Measurements from ENCODE around the gene FAM240A. TPM values are rescaled to one million over a fixed set of nuclear protein-coding genes. Genes with fewer than 3 reads are reported as not detected.
"Not testable (repeated sequence)": the region's sequence is repeated elsewhere in the genome, so short reads cannot be mapped to it uniquely, and the experiment has no call there.

FAM240A gene
- total and polyA plus RNA-seq, 7 donors: 0.01 to 0.96 (median 0.09) TPM; not detected in 3

DNA sequence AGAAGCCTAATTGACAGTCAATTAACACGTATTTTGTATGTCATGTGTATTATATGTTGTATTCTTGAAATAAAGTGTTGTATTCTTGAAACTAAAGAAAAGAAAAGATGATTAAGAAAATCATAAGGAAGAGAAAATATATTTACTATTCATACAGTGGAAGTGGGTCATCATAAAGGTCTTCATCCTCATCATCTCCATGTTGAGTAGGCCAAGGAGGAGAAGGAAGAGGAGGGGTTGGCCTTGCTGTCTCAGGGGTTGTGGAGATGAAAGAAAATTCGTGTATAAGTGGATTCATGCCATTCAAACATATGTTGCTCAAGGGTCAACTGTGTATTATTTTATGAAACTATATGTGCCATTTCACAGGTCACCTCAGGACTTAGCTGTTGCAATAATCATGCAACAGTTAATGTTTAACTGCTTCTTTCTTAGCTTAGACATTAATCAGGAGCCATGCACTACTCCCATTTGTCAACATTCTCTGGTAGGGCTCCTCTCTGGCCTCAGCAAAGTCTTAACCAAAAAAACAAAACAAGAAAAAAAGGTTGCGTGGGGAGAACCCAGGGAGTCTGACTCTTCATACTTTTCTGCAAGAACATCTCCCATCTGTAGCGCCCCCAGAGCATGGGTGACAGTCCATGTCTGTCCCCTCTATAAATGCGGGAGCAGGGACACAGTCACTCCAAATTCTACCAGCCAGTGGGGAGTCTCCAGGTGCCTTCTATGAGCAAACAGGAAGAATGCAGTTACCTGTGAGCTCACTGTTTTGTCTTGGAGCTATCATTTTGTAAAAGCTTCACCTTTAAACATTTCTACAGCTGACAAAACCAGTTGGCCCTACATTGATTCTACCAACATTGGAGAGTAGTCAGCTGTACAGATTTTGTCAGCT, 26.3 kb upstream of the FAM240A start:
- intact Hi-C loops (cut with DNase I): no loop called here
- no peak overlapping the region for H3K27ac ChIP-seq
- no peaks in the 10 kb centered on the region for H3K9me3 ChIP-seq
- no peak for ATAC-seq
- TF ChIP-seq, protein P1, sequence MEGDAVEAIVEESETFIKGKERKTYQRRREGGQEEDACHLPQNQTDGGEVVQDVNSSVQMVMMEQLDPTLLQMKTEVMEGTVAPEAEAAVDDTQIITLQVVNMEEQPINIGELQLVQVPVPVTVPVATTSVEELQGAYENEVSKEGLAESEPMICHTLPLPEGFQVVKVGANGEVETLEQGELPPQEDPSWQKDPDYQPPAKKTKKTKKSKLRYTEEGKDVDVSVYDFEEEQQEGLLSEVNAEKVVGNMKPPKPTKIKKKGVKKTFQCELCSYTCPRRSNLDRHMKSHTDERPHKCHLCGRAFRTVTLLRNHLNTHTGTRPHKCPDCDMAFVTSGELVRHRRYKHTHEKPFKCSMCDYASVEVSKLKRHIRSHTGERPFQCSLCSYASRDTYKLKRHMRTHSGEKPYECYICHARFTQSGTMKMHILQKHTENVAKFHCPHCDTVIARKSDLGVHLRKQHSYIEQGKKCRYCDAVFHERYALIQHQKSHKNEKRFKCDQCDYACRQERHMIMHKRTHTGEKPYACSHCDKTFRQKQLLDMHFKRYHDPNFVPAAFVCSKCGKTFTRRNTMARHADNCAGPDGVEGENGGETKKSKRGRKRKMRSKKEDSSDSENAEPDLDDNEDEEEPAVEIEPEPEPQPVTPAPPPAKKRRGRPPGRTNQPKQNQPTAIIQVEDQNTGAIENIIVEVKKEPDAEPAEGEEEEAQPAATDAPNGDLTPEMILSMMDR (IDR thresholded peaks at IDR 0.05): no peak
- no peak for DNase-seq
- no peak overlapping the region for H3K4me3 ChIP-seq
- WGBS, 3 donors: 91 to 95% (median 92%) methylated on average over 5 of the region's 5 CpGs
- no peaks in the 10 kb centered on the region for H3K4me1 ChIP-seq
- no peaks in the 10 kb centered on the region for H3K27me3 ChIP-seq (ENCODE audit: insufficient read depth in 3 of 3, low read length in 2 of 3)
- no peaks in the 10 kb centered on the region for H3K36me3 ChIP-seq (ENCODE audit: insufficient read depth in 1 of 2, low read depth in 1 of 2)

DNA sequence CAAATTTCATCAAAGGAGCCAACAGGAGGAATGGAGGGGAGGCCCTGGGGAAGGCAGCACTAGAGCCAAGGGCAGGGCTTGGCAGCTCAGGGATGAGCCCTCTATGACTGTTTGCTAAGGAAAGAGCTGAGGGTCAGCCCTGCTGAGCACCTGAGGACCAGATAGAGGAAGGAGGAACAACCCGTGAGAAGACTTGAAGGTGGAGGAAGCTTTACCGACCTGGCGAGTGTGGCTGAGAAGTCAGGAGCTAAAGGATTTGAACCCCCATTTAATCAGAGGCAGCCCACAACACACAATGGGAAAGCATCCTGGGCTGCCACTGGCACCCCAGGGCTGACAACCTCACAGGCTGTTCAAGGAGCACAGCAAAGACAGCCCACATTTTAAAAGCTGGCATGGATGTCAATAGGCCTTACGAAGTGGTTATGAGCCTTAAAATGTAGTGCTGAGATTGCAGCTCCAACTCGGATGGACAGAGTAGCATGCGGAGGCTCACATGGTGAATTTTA, 25.5 kb upstream of the FAM240A start:
- H3K4me1 ChIP-seq: no peaks in the 10 kb centered on the region
- ATAC-seq (no peak), DNase-seq (no peak)
- no peaks in the 10 kb centered on the region for H3K9me3 ChIP-seq
- TF ChIP-seq, protein P1 (IDR thresholded peaks at IDR 0.05): no peak
- H3K36me3 ChIP-seq (ENCODE audit: insufficient read depth in 1 of 2, low read depth in 1 of 2): no peaks in the 10 kb centered on the region
- no peaks in the 10 kb centered on the region for H3K27me3 ChIP-seq (ENCODE audit: insufficient read depth in 3 of 3, low read length in 2 of 3)
- WGBS, 3 donors: 89 to 90% (median 90%) methylated on average over 6 of the region's 6 CpGs
- H3K4me3 ChIP-seq: no peak overlapping the region
- intact Hi-C loops (cut with DNase I): no loop called here
- no peak overlapping the region for H3K27ac ChIP-seq

DNA sequence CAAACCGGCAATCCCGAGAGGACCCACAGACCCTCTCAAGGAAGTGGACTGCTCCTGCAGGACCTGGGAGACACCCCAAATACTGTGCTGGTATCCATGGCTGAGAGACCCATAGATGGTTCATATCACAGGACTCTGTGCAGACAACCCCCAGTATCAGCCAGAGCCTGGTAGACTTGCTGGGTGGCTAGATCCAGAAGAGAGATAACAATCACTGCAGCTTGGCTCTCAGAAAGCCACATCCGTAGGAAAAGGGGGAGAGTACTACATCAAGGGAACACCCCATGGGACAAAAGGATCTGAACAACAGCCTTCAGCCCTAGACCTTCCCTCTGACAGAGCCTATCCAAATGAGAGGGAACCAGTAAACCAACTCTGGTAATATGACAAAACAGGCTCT, 25.1 kb upstream of the FAM240A start:
- H3K4me3 ChIP-seq: not testable (repeated sequence)

DNA sequence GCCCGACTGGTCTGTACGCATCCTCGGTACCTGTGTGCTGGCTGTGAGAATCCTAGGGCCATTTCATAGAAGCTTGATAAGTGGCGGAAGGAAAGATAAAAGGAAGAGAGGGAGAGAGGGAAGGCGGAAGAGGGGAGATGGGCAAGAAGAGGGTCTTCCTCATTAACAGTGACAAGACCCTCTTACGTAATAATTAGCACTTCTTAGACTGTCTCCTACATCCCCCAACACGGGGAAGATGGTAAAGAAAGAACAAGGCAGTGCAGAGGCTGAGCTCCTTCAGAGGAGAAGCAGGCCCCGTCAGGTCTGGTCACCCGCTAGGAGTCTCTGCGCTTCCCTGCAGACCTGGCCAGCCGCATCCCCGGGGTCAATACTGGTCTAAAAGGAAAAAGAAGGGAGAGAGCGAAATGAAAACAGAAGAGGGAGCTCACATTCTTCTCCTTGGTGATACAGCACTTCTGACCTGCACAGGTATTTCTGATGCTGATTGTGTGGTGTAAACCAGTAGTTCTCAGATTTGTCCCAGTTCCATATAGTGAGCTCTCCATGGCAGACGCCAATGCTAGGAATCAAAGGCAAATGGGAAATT, 19.0 kb upstream of the FAM240A start:
- WGBS, 3 donors: 87 to 93% (median 92%) methylated on average over 14 of the region's 14 CpGs
- H3K9me3 ChIP-seq: no peaks in the 10 kb centered on the region
- no peak for ATAC-seq

More for the DNA sequence above, 25.1 kb upstream of the FAM240A start:
- H3K36me3 ChIP-seq (ENCODE audit: insufficient read depth in 1 of 2, low read depth in 1 of 2); H3K27ac ChIP-seq; ATAC-seq; H3K4me1 ChIP-seq; H3K27me3 ChIP-seq (ENCODE audit: insufficient read depth in 3 of 3, low read length in 2 of 3); H3K9me3 ChIP-seq; DNase-seq; intact Hi-C loops (cut with DNase I): not testable (repeated sequence)
- 76 to 91% (median 81%) methylated on average over 3 of the region's 3 CpGs for WGBS, 3 donors

DNA sequence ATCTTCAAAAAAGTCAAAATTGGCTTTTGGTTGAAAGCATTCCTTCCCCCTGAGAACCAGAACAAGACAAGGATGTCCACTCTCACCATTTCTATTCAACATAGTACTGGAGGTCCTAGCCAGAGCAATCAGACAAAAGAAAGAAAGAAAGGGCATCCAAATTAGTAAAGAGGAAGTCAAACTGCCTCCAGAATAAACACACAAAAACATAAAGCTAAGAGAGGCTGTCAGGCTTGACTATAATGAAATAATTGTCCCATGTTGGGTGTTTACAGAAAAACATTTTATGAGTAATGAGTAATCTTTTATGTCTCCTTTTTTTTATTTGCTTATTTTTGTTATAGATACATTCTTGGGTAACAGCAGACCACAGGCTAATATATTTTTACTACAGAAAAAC, 18.3 kb upstream of the FAM240A start:
- no peaks in the 10 kb centered on the region for H3K36me3 ChIP-seq (ENCODE audit: insufficient read depth in 1 of 2, low read depth in 1 of 2)
- no peak overlapping the region for H3K4me3 ChIP-seq
- no peaks in the 10 kb centered on the region for H3K4me1 ChIP-seq
- intact Hi-C loops (cut with DNase I): no loop called here
- H3K27ac ChIP-seq: no peak overlapping the region
- no peaks in the 10 kb centered on the region for H3K9me3 ChIP-seq
- H3K27me3 ChIP-seq (ENCODE audit: insufficient read depth in 3 of 3, low read length in 2 of 3): no peaks in the 10 kb centered on the region
- DNase-seq: no peak
- ATAC-seq: no peak
- TF ChIP-seq, protein P1 (IDR thresholded peaks at IDR 0.05): no peak

More for the DNA sequence above, 19.0 kb upstream of the FAM240A start:
- H3K36me3 ChIP-seq (ENCODE audit: insufficient read depth in 1 of 2, low read depth in 1 of 2): no peaks in the 10 kb centered on the region
- intact Hi-C loops (cut with DNase I): no loop called here
- H3K27ac ChIP-seq: no peak overlapping the region
- H3K4me1 ChIP-seq: no peaks in the 10 kb centered on the region
- no peak for DNase-seq
- no peak overlapping the region for H3K4me3 ChIP-seq
- H3K27me3 ChIP-seq (ENCODE audit: insufficient read depth in 3 of 3, low read length in 2 of 3): no peaks in the 10 kb centered on the region
- TF ChIP-seq, protein P1 (IDR thresholded peaks at IDR 0.05): no peak
